ENCODE results near the gene ACHE.

Gene ACHE

DNA sequence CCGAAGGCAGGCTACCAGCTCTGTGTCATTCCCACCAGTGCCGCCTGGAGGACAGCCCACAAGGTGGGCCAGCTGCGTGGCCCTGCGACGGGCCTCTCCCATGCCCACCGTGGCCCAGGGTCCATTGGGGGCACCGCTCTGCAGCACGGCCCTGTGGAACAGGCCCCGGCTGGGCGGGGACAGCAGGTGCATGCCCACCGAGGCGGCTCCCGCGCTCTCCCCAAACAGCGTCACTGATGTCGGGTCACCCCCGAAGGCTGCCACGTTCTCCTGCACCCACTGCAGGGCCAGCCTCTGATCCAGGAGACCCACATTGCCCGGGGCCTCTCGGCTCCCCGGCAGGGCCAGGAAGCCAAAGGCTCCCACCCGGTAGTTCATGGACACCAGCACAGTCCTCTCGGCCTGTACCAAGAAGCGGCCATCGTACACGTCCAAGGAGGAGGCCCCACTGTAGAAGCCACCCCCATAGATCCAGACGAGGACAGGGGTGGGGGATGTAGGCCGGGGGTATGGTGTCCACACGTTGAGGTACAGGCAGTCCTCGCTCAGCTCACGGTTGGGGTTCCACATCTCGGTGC, 2.3 kb downstream of the ACHE start (continued):
- TF ChIP-seq ZNF70 (CRISPR knock-in tag; IDR thresholded peaks at IDR 0.05) (no peak), ISL1 (CRISPR knock-in tag; IDR thresholded peaks at IDR 0.05) (no peak)

DNA sequence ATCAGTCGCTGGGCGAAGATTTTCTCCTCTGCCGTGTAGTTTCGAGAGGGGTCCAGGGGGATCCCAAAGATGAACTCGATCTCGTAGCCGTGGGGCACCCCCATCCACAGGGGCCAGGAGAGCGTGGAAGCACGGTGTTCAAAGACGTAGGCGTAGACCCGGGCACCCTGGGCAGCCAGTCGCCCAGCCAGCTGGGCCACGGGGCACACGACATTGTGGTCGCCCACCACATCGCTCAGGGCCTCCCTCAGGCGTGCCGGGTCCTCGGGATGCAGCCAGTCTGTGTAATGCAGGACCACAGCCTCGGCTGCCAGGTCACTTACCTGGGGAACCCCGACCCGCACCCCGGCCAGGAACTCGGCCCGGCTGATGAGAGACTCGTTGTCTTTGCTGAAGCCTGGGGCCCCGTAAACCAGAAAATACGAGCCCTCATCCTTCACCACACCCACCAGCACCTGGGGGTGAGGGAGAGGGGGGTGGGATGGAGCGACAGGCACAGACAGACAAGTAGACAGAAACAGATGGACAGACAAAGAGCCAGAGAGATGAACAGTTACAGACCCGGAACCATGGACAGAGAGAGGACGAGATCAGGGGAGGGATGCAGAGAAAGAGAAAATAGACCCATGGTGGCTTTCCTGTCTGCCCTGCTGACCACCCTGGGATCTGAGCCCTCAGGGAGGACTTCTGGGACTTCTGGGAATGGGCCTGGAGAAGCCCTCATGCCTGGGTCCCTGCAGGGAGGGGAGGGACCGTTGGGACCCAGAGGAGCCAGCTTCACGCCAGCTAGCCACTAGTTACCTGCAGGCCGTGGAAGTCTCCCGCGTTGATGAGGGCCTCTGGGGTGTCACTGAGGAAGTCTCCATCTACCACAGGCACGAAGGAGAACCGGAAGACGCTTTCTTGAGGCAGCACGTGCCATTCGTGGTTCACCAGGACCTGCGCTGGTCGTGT, 3.0 kb downstream of the ACHE start:
- no peak for ATAC-seq
- TF ChIP-seq ESRRG (CRISPR knock-in tag; IDR thresholded peaks at IDR 0.05) (no peak), ARNTL (CRISPR knock-in tag; IDR thresholded peaks at IDR 0.05; ENCODE audit: borderline replicate concordance, low read depth) (no peak), ZFP30 (CRISPR knock-in tag; IDR thresholded peaks at IDR 0.05) (no peak), ZC3H10 (CRISPR knock-in tag; IDR thresholded peaks at IDR 0.05) (no peak)
- TF ChIP-seq, protein P1, sequence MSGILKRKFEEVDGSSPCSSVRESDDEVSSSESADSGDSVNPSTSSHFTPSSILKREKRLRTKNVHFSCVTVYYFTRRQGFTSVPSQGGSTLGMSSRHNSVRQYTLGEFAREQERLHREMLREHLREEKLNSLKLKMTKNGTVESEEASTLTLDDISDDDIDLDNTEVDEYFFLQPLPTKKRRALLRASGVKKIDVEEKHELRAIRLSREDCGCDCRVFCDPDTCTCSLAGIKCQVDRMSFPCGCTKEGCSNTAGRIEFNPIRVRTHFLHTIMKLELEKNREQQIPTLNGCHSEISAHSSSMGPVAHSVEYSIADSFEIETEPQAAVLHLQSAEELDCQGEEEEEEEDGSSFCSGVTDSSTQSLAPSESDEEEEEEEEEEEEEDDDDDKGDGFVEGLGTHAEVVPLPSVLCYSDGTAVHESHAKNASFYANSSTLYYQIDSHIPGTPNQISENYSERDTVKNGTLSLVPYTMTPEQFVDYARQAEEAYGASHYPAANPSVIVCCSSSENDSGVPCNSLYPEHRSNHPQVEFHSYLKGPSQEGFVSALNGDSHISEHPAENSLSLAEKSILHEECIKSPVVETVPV (CRISPR knock-in tag; IDR thresholded peaks at IDR 0.05), result no peak

DNA sequence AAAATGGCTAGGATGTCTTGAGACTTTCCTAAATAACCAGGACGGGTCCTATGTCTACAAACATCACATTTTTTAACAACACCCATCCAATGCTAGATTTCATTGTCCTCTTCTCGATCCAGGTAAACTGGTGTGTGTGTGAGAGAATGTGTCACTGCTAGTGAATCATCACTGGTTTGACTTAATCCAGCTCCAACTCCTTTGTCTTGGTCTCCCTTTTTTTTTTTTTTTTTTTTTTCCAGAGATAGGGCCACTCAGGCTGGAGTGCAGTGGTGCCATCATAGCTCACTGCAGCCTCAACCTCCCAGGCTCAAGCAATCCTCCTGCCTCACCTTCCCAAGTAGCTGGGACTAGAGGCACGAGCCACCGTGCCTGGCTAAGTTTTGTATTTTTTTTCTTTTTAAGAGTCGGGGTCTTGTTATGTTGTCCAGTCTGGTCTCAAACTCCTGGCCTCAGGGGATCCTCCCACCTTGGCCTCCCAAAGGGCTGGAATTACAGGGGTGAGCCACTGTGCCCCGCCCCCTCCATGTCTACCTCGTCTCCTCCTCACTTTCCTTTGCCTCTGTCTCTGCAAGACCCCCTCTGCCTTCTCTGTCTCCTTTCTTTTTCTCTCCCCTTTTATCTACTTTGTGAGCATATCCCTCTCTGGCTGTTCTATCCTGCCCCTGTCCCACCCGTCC, 4.0 kb downstream of the ACHE start:
- ATAC-seq, result no peak
- no peak for TF ChIP-seq ARNTL (CRISPR knock-in tag; IDR thresholded peaks at IDR 0.05; ENCODE audit: borderline replicate concordance, low read depth)
- no peak for TF ChIP-seq GLIS3 (CRISPR knock-in tag; IDR thresholded peaks at IDR 0.05)
- no peak for TF ChIP-seq ZFP30 (CRISPR knock-in tag; IDR thresholded peaks at IDR 0.05)
- TF ChIP-seq, protein P2, sequence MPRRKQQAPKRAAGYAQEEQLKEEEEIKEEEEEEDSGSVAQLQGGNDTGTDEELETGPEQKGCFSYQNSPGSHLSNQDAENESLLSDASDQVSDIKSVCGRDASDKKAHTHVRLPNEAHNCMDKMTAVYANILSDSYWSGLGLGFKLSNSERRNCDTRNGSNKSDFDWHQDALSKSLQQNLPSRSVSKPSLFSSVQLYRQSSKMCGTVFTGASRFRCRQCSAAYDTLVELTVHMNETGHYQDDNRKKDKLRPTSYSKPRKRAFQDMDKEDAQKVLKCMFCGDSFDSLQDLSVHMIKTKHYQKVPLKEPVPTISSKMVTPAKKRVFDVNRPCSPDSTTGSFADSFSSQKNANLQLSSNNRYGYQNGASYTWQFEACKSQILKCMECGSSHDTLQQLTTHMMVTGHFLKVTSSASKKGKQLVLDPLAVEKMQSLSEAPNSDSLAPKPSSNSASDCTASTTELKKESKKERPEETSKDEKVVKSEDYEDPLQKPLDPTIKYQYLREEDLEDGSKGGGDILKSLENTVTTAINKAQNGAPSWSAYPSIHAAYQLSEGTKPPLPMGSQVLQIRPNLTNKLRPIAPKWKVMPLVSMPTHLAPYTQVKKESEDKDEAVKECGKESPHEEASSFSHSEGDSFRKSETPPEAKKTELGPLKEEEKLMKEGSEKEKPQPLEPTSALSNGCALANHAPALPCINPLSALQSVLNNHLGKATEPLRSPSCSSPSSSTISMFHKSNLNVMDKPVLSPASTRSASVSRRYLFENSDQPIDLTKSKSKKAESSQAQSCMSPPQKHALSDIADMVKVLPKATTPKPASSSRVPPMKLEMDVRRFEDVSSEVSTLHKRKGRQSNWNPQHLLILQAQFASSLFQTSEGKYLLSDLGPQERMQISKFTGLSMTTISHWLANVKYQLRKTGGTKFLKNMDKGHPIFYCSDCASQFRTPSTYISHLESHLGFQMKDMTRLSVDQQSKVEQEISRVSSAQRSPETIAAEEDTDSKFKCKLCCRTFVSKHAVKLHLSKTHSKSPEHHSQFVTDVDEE (CRISPR knock-in tag; IDR thresholded peaks at IDR 0.05), result no peak
- no peak for TF ChIP-seq ISL1 (CRISPR knock-in tag; IDR thresholded peaks at IDR 0.05)

DNA sequence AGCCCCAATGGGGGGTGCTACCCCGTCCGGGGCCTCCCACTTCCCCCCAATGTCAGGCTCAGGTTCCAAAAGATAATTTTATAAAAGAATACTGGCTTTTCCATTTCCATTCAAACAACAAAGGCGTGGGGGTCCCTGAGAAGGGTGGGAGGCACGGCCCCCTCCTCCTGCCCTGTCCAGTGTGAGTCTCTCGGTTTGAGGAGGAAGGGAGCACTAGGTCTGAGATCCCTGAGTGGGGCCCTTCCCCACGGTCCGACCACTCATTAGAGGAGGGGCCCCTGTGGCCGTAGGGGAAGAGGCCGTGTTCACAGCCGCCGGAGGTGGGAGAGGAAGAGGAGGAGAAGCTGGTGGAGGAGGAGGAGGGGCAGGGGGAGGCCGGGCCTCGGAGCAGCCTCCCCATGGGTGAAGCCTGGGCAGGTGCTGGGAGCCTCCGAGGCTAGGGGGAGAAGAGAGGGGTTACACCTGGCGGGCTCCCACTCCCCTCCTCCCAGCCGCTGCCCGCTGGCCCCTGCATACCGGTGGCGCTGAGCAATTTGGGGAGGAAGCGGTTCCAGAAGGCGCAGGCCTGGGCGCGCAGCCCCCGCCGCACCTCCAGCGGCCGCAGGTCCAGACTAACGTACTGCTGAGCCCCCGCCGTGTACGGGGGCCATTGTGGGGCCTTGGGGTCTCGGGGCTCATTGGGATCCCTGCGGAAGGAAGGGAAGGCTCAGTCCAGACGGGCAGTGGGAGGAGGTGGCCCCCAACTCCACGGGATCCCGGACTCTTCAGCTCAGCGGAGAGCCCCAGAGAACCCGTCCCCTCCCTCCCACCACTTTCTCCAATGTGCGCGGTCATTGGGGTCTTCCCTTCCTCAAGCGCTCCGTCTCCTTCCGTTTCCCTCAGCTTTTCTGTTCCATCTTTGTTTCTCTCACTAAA, 4.8 kb downstream of the ACHE start:
- TF ChIP-seq GLIS3 (CRISPR knock-in tag; IDR thresholded peaks at IDR 0.05) (no peak), ESRRG (CRISPR knock-in tag; IDR thresholded peaks at IDR 0.05) (no peak), ZNF70 (CRISPR knock-in tag; IDR thresholded peaks at IDR 0.05) (no peak), RARB (CRISPR knock-in tag; IDR thresholded peaks at IDR 0.05) (no peak), TCF4 (CRISPR knock-in tag; IDR thresholded peaks at IDR 0.05; ENCODE audit: borderline replicate concordance) (no peak), BACH2 (CRISPR knock-in tag; IDR thresholded peaks at IDR 0.05; ENCODE audit: borderline replicate concordance) (no peak), OSR1 (CRISPR knock-in tag; IDR thresholded peaks at IDR 0.05) (no peak), ZC3H10 (CRISPR knock-in tag; IDR thresholded peaks at IDR 0.05) (no peak), ISL1 (CRISPR knock-in tag; IDR thresholded peaks at IDR 0.05) (no peak), CSDC2 (CRISPR knock-in tag; IDR thresholded peaks at IDR 0.05) (no peak)
- TF ChIP-seq, protein P3, sequence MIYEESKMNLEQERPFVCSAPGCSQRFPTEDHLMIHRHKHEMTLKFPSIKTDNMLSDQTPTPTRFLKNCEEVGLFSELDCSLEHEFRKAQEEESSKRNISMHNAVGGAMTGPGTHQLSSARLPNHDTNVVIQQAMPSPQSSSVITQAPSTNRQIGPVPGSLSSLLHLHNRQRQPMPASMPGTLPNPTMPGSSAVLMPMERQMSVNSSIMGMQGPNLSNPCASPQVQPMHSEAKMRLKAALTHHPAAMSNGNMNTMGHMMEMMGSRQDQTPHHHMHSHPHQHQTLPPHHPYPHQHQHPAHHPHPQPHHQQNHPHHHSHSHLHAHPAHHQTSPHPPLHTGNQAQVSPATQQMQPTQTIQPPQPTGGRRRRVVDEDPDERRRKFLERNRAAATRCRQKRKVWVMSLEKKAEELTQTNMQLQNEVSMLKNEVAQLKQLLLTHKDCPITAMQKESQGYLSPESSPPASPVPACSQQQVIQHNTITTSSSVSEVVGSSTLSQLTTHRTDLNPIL (CRISPR knock-in tag; IDR thresholded peaks at IDR 0.05; ENCODE audit: low read depth), result no peak
- TF ChIP-seq, protein P4, sequence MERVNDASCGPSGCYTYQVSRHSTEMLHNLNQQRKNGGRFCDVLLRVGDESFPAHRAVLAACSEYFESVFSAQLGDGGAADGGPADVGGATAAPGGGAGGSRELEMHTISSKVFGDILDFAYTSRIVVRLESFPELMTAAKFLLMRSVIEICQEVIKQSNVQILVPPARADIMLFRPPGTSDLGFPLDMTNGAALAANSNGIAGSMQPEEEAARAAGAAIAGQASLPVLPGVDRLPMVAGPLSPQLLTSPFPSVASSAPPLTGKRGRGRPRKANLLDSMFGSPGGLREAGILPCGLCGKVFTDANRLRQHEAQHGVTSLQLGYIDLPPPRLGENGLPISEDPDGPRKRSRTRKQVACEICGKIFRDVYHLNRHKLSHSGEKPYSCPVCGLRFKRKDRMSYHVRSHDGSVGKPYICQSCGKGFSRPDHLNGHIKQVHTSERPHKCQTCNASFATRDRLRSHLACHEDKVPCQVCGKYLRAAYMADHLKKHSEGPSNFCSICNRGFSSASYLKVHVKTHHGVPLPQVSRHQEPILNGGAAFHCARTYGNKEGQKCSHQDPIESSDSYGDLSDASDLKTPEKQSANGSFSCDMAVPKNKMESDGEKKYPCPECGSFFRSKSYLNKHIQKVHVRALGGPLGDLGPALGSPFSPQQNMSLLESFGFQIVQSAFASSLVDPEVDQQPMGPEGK (CRISPR knock-in tag; IDR thresholded peaks at IDR 0.05; ENCODE audit: borderline replicate concordance), result no peak
- TF ChIP-seq, protein P5, sequence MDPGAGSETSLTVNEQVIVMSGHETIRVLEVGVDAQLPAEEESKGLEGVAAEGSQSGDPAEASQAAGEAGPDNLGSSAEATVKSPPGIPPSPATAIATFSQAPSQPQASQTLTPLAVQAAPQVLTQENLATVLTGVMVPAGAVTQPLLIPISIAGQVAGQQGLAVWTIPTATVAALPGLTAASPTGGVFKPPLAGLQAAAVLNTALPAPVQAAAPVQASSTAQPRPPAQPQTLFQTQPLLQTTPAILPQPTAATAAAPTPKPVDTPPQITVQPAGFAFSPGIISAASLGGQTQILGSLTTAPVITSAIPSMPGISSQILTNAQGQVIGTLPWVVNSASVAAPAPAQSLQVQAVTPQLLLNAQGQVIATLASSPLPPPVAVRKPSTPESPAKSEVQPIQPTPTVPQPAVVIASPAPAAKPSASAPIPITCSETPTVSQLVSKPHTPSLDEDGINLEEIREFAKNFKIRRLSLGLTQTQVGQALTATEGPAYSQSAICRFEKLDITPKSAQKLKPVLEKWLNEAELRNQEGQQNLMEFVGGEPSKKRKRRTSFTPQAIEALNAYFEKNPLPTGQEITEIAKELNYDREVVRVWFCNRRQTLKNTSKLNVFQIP (CRISPR knock-in tag; IDR thresholded peaks at IDR 0.05; ENCODE audit: borderline replicate concordance, low read depth), result no peak
- no peak for ATAC-seq

Data from SK-N-SH treated with all-trans-retinoic acid at 6 μM for 48 hours (cell line).